Mucosa of stomach (tissue), 1 donor: ENCODE data around the gene PPP1R10.
"Not testable (repeated sequence)": the region's sequence is repeated elsewhere in the genome, so short reads cannot be mapped to it uniquely, and the experiment has no call there.

Experiments
- H3K27me3 ChIP-seq: one replicate; pipeline ENCODE4 v1.7.0; 2013; ENCODE audit warnings: mild to moderate bottlenecking, low read length; ENCODE audit not compliant: control insufficient read depth, insufficient read depth
- H3K36me3 ChIP-seq: one replicate; pipeline ENCODE4 v1.7.0; 2013; ENCODE audit warnings: low read length; ENCODE audit not compliant: control insufficient read depth, insufficient read depth
- H3K4me1 ChIP-seq: one replicate; pipeline ENCODE4 v1.7.0; 2013; ENCODE audit warnings: mild to moderate bottlenecking, low read length; ENCODE audit not compliant: control insufficient read depth, insufficient read depth
- H3K4me3 ChIP-seq: one replicate; pipeline ENCODE4 v1.7.0; 2013; ENCODE audit warnings: low read length
- H3K9ac ChIP-seq: one replicate; pipeline ENCODE4 v1.7.0; 2013; ENCODE audit warnings: mild to moderate bottlenecking, low read length, moderate library complexity
- H3K9me3 ChIP-seq: one replicate; pipeline ENCODE4 v1.7.0; 2013; ENCODE audit warnings: mild to moderate bottlenecking, low read length, moderate library complexity; ENCODE audit not compliant: control insufficient read depth
- donor health status: Pancreatic carcinoma.

PPP1R10 gene

DNA sequence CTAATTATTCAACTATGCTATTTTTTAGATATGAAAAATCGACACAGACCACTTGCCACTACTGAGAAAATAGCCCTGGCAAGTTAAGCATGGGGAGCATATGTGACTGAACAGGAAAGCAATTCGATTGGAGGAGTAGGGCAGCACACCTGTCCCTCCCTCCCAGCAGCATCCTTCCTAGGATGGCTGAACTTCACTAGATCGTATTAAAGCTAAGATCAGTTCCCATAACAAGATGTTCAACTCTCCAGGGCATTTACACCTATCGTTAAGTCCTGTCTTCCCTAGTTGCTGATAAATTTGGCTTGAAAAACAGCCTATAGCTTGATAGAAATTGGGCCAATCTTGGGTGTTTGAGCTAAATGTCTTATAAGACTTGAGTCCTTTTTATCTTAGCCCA is 7.0 kb downstream of the PPP1R10 start:
- Histone ChIP-seq H3K4me1 (peaks cover 20% of the 10 kb centered on the region), H3K36me3 (peaks cover 8% of the 10 kb centered on the region), H3K4me3 (no peak overlapping the region), H3K27me3 (no peaks in the 10 kb centered on the region), H3K9ac (no peak overlapping the region), H3K9me3 (no peaks in the 10 kb centered on the region)

GRCh38 chr6:30603961-30604360 is 13.1 kb downstream of the PPP1R10 start:
- H3K4me3 ChIP-seq, result no peak overlapping the region
- no peaks in the 10 kb centered on the region for H3K9me3 ChIP-seq
- peaks cover 25% of the 10 kb centered on the region for H3K36me3 ChIP-seq

DNA sequence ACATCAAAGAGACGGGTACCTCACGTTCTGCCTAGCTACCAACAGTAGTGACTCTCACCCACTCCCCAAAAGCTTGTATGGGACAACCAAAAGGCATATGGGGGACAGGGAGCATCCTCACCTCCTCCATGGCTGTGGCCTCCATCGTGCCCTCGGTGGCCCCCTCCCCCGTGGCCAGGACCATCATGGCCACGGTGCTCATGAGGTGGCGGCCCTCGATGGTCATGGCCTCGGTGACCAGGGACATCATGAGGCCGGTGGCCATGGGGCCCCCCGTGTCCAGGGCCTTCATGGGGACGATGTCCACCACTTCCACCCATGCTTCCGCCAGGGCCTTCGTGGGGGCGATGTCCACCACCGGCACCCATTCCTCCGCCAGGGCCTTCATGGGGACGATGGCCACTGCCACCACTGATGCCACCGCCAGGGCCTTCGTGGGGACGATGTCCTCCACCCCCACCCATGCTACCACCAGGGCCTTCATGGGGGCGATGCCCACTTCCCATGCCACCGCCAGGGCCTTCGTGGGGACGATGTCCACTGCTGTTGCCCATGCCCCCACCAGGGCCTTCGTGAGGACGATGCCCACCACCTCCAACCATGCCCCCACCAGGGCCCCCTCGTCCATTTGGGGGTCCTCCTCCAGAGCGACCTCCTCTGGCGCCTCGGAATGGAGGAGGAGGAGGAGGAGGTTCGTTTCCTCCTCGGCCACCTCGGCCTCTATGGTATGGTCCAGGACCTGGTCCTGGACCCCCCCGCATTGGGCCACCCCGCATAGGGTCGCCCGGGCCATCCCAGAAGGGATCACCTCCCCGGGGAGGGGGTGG is 15.0 kb downstream of the PPP1R10 start:
- no peaks in the 10 kb centered on the region for H3K27me3 ChIP-seq
- no peak overlapping the region for H3K9ac ChIP-seq
- H3K4me1 ChIP-seq, result peaks cover 2% of the 10 kb centered on the region
- H3K4me3 ChIP-seq, result no peak overlapping the region
- no peaks in the 10 kb centered on the region for H3K9me3 ChIP-seq
- H3K36me3 ChIP-seq, result peaks cover 25% of the 10 kb centered on the region

More at GRCh38 chr6:30603961-30604360, 13.1 kb downstream of the PPP1R10 start:
- Histone ChIP-seq H3K4me1 (no peaks in the 10 kb centered on the region), H3K27me3 (no peaks in the 10 kb centered on the region), H3K9ac (no peak overlapping the region)

GRCh38 chr6:30601436-30601814 is 15.6 kb downstream of the PPP1R10 start:
- Histone ChIP-seq H3K36me3 (peaks cover 25% of the 10 kb centered on the region), H3K4me1 (peaks cover 3% of the 10 kb centered on the region), H3K9ac (no peak overlapping the region), H3K9me3 (no peaks in the 10 kb centered on the region), H3K4me3 (no peak overlapping the region), H3K27me3 (no peaks in the 10 kb centered on the region)

DNA sequence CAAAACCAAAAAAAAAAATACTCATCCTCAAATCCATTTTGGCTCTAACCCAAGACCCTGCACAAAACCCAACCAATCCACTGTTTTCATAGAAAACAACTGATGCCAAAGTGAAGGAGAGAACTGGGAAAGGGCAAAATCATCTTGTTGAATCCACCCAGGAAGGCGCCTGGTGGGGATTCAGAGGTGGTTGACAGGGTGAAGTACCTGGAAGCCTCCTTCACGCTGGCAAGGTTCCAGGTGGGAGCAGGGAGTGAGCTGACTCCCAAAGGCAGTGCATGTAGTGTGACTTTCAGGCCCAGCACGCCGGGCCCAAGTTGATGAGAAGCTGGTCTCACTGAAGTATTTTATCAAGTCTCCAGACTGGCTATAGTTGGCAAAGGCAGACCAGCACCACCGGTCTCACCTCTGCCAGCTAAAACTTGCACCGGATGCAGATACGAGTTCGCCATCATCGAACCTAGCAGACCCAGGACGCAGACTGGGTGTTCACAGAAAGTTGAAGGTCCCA is 16.5 kb downstream of the PPP1R10 start:
- Histone ChIP-seq H3K36me3 (peaks cover 20% of the 10 kb centered on the region), H3K9ac (no peak overlapping the region), H3K4me3 (no peak overlapping the region), H3K27me3 (no peaks in the 10 kb centered on the region), H3K4me1 (peaks cover 3% of the 10 kb centered on the region), H3K9me3 (no peaks in the 10 kb centered on the region)

GRCh38 chr6:30599625-30600324 is 17.3 kb downstream of the PPP1R10 start:
- no peak overlapping the region for H3K9ac ChIP-seq
- no peak overlapping the region for H3K4me3 ChIP-seq
- no peaks in the 10 kb centered on the region for H3K9me3 ChIP-seq
- peaks cover 14% of the 10 kb centered on the region for H3K36me3 ChIP-seq
- no peaks in the 10 kb centered on the region for H3K27me3 ChIP-seq
- H3K4me1 ChIP-seq, result peaks cover 3% of the 10 kb centered on the region

- peaks cover 3% of the 10 kb centered on the region for H3K4me1 ChIP-seq
- H3K4me3 ChIP-seq, result no peak overlapping the region
- H3K9ac ChIP-seq, result no peak overlapping the region
- H3K27me3 ChIP-seq, result no peaks in the 10 kb centered on the region
- no peaks in the 10 kb centered on the region for H3K9me3 ChIP-seq
- H3K36me3 ChIP-seq, result peaks cover 8% of the 10 kb centered on the region
These were observed 18.0 kb downstream of the PPP1R10 start for GRCh38 chr6:30598912-30599624.

DNA sequence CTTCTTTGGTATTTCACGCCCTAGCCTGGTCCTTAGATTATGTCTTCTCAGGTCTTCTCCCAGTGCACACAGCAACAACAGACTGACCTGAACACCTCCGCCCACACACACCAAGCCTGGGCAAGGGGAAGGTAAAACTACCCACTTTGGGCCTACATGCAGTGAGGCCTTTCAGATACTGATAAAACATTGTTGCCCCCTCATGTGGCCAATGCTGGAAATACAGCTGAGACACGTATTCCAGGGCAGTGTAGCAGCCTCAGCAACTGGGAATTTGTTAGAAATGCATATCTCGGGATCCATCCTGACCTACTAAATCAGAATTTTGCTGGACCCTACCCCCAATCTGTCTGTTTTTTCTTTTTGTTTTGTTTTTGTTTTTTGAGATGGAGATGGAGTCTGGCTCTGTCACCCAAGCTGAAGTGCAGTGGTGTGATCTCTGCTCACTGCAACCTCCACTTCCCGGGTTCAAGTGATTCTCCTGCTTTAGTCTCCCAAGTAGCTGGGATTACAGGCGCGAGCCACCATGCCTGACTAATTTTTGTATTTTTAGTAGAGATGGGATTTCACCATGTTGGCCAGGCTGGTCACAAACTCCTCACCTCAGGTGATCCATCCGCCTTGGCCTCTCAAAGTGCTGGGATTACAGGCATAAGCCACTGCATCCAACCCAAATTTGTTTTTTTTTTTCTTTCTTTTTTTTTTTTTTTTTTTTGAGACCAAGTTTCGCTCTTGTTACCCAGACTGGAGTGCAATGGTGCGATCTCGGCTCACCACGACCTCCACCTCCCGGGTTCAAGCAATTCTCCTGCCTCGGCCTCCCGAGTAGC is 19.5 kb downstream of the PPP1R10 start:
- not testable (repeated sequence) for H3K36me3 ChIP-seq, H3K4me1 ChIP-seq, H3K4me3 ChIP-seq, H3K27me3 ChIP-seq, H3K9ac ChIP-seq, H3K9me3 ChIP-seq

- Histone ChIP-seq H3K4me3 (no peak overlapping the region), H3K36me3 (peaks cover 14% of the 10 kb centered on the region), H3K4me1 (peaks cover 3% of the 10 kb centered on the region), H3K9me3 (no peaks in the 10 kb centered on the region), H3K27me3 (no peaks in the 10 kb centered on the region), H3K9ac (no peak overlapping the region)
These were observed 24.8 kb downstream of the PPP1R10 start for GRCh38 chr6:30592287-30592686.

GRCh38 chr6:30591008-30591407 is 26.0 kb downstream of the PPP1R10 start:
- no peak overlapping the region for H3K4me3 ChIP-seq
- H3K36me3 ChIP-seq, result peaks cover 22% of the 10 kb centered on the region
- H3K9ac ChIP-seq, result no peak overlapping the region
- H3K9me3 ChIP-seq, result no peaks in the 10 kb centered on the region
- H3K4me1 ChIP-seq, result no peaks in the 10 kb centered on the region
- H3K27me3 ChIP-seq, result no peaks in the 10 kb centered on the region

GRCh38 chr6:30590509-30590908 is 26.5 kb downstream of the PPP1R10 start:
- Histone ChIP-seq H3K4me1 (no peaks in the 10 kb centered on the region), H3K36me3 (peaks cover 25% of the 10 kb centered on the region), H3K27me3 (no peaks in the 10 kb centered on the region), H3K4me3 (no peak overlapping the region), H3K9me3 (no peaks in the 10 kb centered on the region), H3K9ac (no peak overlapping the region)
